ENCODE data around the gene FAAP24. TPM values are rescaled to one million over a fixed set of nuclear protein-coding genes. Genes with fewer than 3 reads are reported as not detected.
"Not testable (repeated sequence)": the region's sequence is repeated elsewhere in the genome, so short reads cannot be mapped to it uniquely, and the experiment has no call there.

FAAP24 gene
- total and polyA plus RNA-seq, 2 donors (not counting 3 experiments of a cell fraction or from before 2014, with no cell fraction given), result 2.0 to 4.4 TPM

DNA sequence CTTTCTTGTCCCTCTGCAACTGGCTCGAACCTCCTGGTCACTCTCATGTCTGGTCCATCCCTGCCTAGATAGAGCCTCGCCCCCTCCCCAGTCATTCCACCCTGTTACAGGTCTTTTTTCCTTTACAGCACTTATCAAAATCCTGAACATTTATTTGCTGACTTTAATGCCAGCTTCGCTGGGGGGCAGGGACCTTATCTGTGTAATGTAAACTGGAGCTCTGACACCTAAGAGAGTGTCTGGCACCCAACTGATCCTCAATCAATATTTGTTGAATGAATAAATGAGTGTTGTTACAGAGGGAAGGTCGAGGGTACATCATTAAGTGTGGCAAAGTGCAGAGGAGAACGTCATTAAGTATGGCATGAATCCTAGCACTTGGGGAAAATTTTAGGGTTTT, 16.7 kb downstream of the FAAP24 start:
- TF ChIP-seq POLR2AphosphoS5 (IDR thresholded peaks at IDR 0.05; ENCODE audit: insufficient read depth, low read depth, low read length), result no peak
- TF ChIP-seq FOS (IDR thresholded peaks at IDR 0.05; ENCODE audit: borderline replicate concordance, insufficient read depth, low read length), result no peak
- TF ChIP-seq JUN (IDR thresholded peaks at IDR 0.05; ENCODE audit: borderline replicate concordance, insufficient read depth, insufficient read length, low read depth), result no peak
- no peak for TF ChIP-seq MYC (IDR thresholded peaks at IDR 0.05; ENCODE audit: low read depth, low read length)
- no peak for TF ChIP-seq EZH2 (IDR thresholded peaks at IDR 0.05; ENCODE audit: borderline replicate concordance, low read depth, low read length, severe bottlenecking)
- TF ChIP-seq, protein P1, sequence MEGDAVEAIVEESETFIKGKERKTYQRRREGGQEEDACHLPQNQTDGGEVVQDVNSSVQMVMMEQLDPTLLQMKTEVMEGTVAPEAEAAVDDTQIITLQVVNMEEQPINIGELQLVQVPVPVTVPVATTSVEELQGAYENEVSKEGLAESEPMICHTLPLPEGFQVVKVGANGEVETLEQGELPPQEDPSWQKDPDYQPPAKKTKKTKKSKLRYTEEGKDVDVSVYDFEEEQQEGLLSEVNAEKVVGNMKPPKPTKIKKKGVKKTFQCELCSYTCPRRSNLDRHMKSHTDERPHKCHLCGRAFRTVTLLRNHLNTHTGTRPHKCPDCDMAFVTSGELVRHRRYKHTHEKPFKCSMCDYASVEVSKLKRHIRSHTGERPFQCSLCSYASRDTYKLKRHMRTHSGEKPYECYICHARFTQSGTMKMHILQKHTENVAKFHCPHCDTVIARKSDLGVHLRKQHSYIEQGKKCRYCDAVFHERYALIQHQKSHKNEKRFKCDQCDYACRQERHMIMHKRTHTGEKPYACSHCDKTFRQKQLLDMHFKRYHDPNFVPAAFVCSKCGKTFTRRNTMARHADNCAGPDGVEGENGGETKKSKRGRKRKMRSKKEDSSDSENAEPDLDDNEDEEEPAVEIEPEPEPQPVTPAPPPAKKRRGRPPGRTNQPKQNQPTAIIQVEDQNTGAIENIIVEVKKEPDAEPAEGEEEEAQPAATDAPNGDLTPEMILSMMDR (IDR thresholded peaks at IDR 0.05; ENCODE audit: extremely low read depth in 1 of 2, insufficient read depth in 1 of 2, low read depth in 1 of 2, low read length in 2 of 2), result no peak
- H3K79me2 ChIP-seq (ENCODE audit: control insufficient read depth, insufficient read depth, low read length), result no peaks in the 10 kb centered on the region
- no peak overlapping the region for H3K4me2 ChIP-seq (ENCODE audit: insufficient read depth, low read length)
- ChIA-PET POLR2A (no interaction called here), CTCF (no interaction called here)
- no peaks in the 10 kb centered on the region for H3K36me3 ChIP-seq (ENCODE audit: control insufficient read depth in 2 of 2, extremely low read depth in 1 of 2, insufficient read depth in 2 of 2, low read length in 2 of 2)
- no peak for FAIRE-seq
- no peaks in the 10 kb centered on the region for H3K4me1 ChIP-seq (ENCODE audit: control insufficient read depth, extremely low read depth, insufficient read depth, low read length)
- no peaks in the 10 kb centered on the region for H3K9me3 ChIP-seq (replicated peaks; ENCODE audit: control insufficient read depth, insufficient read depth, low read length)
- no peaks in the 10 kb centered on the region for H3K27me3 ChIP-seq (ENCODE audit: control insufficient read depth in 2 of 2, insufficient read depth in 2 of 2, low read length in 2 of 2)
- dilution Hi-C loops (cut with MboI; ENCODE audit: extremely low pct_ligation_motif_present, low sequenced_read_pairs) (no loop called here), intact Hi-C loops (cut with micrococcal nuclease) (no loop called here)
- BruUV-seq (replicated peaks), result no TSS peak
- H4K20me1 ChIP-seq (replicated peaks; ENCODE audit: control insufficient read depth, extremely low read depth, insufficient read depth, low read length), result no peaks in the 10 kb centered on the region
- no peak for DNase-seq (ENCODE audit: low read depth, low spot score)
- H3K27ac ChIP-seq (ENCODE audit: insufficient read depth, low read depth, low read length), result no peak overlapping the region
- no peak overlapping the region for H2AFZ ChIP-seq (ENCODE audit: low read depth, low read length)
- H3K9me1 ChIP-seq (replicated peaks; ENCODE audit: control insufficient read depth, extremely low read depth, insufficient read depth, low read length), result no peaks in the 10 kb centered on the region
- H3K4me3 ChIP-seq (replicated peaks in 1 of 3; ENCODE audit: insufficient read depth in 1 of 3, low read depth in 1 of 3, low read length in 3 of 3), result no peak overlapping the region
- no peak overlapping the region for H3K9ac ChIP-seq (replicated peaks; ENCODE audit: extremely low read depth, insufficient read depth, low read length)

DNA sequence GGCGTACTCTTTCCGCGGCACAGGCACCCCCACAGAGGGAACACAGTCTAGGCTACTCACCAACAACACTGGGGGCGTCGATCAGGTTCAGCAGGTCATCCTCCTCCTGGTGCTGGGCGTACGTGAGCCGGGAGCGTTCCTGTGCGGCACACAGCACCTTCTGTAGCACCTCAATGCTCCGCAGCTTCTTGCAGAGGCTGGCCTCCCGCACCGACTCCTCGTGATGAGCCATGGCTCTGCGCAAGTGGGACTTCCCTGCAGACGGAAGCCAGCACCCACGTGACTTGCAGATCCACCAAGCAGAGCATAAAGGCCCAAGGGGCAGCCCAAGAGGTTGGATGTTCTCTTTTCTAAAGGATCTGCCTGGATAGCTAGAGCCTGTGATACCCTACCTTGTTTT, 23.9 kb downstream of the FAAP24 start:
- H3K4me2 ChIP-seq (ENCODE audit: insufficient read depth, low read length); FAIRE-seq; intact Hi-C loops (cut with micrococcal nuclease); H3K27me3 ChIP-seq (ENCODE audit: control insufficient read depth in 2 of 2, insufficient read depth in 2 of 2, low read length in 2 of 2); DNase-seq (ENCODE audit: low read depth, low spot score); H3K9me3 ChIP-seq (replicated peaks; ENCODE audit: control insufficient read depth, insufficient read depth, low read length); H3K36me3 ChIP-seq (ENCODE audit: control insufficient read depth in 2 of 2, extremely low read depth in 1 of 2, insufficient read depth in 2 of 2, low read length in 2 of 2); H2AFZ ChIP-seq (ENCODE audit: low read depth, low read length); H3K4me3 ChIP-seq (replicated peaks in 1 of 3; ENCODE audit: insufficient read depth in 1 of 3, low read depth in 1 of 3, low read length in 3 of 3); H3K79me2 ChIP-seq (ENCODE audit: control insufficient read depth, insufficient read depth, low read length); POLR2A ChIA-PET; BruUV-seq (replicated peaks); CTCF ChIA-PET; H4K20me1 ChIP-seq (replicated peaks; ENCODE audit: control insufficient read depth, extremely low read depth, insufficient read depth, low read length); dilution Hi-C loops (cut with MboI; ENCODE audit: extremely low pct_ligation_motif_present, low sequenced_read_pairs); H3K9ac ChIP-seq (replicated peaks; ENCODE audit: extremely low read depth, insufficient read depth, low read length); H3K4me1 ChIP-seq (ENCODE audit: control insufficient read depth, extremely low read depth, insufficient read depth, low read length); H3K9me1 ChIP-seq (replicated peaks; ENCODE audit: control insufficient read depth, extremely low read depth, insufficient read depth, low read length); H3K27ac ChIP-seq (ENCODE audit: insufficient read depth, low read depth, low read length): not testable (repeated sequence)

DNA sequence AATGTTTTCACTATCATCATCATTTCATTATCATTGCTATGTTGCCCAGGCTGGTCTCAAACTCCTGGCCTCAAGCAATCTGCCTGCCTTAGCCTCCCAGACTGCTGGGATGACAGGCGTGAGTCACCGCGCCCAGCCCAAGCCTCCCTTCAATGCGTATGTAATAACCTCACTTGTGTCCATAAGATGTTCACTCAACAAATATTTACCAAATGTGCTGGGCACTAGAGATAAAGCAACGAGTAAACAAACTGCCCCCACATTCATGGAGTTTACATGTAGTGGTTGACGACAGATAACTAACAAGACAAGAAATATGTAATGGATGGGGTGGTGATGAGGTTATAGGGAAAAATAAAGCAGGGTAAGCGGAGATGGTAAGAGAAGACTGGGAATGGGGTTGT, 25.0 kb downstream of the FAAP24 start:
- H2AFZ ChIP-seq (ENCODE audit: low read depth, low read length); CTCF ChIA-PET; H3K4me3 ChIP-seq (replicated peaks in 1 of 3; ENCODE audit: insufficient read depth in 1 of 3, low read depth in 1 of 3, low read length in 3 of 3); dilution Hi-C loops (cut with MboI; ENCODE audit: extremely low pct_ligation_motif_present, low sequenced_read_pairs); H3K27me3 ChIP-seq (ENCODE audit: control insufficient read depth in 2 of 2, insufficient read depth in 2 of 2, low read length in 2 of 2); BruUV-seq (replicated peaks); H3K9me3 ChIP-seq (replicated peaks; ENCODE audit: control insufficient read depth, insufficient read depth, low read length); H3K9ac ChIP-seq (replicated peaks; ENCODE audit: extremely low read depth, insufficient read depth, low read length); H3K4me2 ChIP-seq (ENCODE audit: insufficient read depth, low read length); H3K79me2 ChIP-seq (ENCODE audit: control insufficient read depth, insufficient read depth, low read length); POLR2A ChIA-PET; H4K20me1 ChIP-seq (replicated peaks; ENCODE audit: control insufficient read depth, extremely low read depth, insufficient read depth, low read length); intact Hi-C loops (cut with micrococcal nuclease); H3K27ac ChIP-seq (ENCODE audit: insufficient read depth, low read depth, low read length); H3K4me1 ChIP-seq (ENCODE audit: control insufficient read depth, extremely low read depth, insufficient read depth, low read length); H3K36me3 ChIP-seq (ENCODE audit: control insufficient read depth in 2 of 2, extremely low read depth in 1 of 2, insufficient read depth in 2 of 2, low read length in 2 of 2); FAIRE-seq; H3K9me1 ChIP-seq (replicated peaks; ENCODE audit: control insufficient read depth, extremely low read depth, insufficient read depth, low read length); DNase-seq (ENCODE audit: low read depth, low spot score): not testable (repeated sequence)

Data from endothelial cell of umbilical vein (primary cell).